Stimulated activated CD4-positive, alpha-beta T cell treated with anti-CD3 and anti-CD28 coated beads, Interleukin-15, amount 100 ng/mL, for 24 hours (primary cell): ENCODE results near the gene BTBD9.
"Not testable (repeated sequence)": the region's sequence is repeated elsewhere in the genome, so short reads cannot be mapped to it uniquely, and the experiment has no call there.

Experiments used
- DNase-seq: peaks from one replicate; pipeline ENCODE4 v3.0.0-alpha.2; 2020

BTBD9 gene

DNA sequence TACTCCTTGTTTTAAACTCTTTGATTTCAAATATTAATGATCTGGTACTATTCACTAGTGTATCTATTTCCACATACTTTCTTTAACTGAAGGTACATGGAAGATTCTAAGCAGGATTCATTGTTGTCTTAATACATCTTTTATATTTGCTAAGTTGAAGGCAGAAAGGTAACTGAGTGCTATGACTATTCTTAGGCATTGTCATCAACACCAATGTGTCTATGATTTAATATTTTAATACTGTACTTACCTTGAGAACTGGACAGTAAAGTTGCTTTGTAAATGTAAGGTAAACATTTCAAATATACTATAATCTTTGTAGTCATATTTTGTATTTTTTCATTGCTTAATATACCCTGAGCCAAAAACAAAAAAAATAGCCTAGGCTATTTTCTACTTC, 8.9 kb upstream of the BTBD9 start:
- DNase-seq, result no peak

DNA sequence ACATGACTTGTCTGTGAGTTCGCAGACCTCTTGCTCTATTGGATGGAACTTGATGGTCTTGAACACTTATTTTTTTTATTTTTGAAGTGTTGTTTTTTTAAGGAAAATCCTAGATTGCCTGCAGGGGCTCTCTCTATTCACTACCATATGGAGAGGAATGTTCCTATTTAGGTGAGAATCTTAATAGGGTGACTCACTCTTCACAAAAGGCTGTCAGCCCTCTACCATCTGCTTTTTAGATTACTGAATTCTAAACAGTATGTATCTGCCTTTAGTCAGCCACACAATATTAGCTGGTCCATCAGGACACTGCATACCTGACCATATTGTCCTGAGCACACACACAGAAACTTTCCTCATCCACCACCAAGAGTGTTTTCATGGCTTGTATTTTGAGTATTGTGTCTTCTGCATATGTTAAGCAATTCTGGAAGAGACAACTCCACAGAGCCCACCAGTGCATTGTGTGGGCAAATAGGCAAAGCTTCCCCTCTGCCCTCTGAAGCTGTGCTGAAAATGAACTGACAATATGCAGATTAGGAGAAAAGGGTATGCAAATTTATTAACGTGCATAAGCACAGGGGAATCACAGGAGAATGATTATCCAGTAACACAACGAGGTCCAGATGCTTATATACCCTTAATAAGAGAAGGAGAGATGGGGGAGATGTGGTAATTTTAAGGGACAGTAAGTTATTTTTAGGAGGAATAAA, 6.6 kb upstream of the BTBD9 start:
- no peak for DNase-seq

DNA sequence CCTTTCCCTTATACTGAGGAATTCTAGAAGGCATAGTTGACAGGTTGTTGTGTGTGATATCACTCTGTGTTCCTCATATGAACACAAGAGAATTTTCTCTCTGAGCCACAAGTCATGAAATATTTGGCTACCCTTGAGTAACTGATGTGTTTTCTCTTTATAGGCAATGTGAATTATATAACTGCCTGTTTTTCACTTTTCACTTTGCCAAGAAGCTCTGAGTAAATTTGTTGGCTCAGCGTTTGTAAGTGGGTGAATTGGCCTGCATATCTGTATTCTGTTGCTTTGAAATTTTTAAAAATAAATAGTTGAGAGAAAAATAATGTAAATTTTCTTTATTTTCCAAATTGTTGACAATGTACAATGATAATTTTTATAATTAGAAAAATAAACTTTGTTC, 5.2 kb upstream of the BTBD9 start:
- DNase-seq, result no peak

DNA sequence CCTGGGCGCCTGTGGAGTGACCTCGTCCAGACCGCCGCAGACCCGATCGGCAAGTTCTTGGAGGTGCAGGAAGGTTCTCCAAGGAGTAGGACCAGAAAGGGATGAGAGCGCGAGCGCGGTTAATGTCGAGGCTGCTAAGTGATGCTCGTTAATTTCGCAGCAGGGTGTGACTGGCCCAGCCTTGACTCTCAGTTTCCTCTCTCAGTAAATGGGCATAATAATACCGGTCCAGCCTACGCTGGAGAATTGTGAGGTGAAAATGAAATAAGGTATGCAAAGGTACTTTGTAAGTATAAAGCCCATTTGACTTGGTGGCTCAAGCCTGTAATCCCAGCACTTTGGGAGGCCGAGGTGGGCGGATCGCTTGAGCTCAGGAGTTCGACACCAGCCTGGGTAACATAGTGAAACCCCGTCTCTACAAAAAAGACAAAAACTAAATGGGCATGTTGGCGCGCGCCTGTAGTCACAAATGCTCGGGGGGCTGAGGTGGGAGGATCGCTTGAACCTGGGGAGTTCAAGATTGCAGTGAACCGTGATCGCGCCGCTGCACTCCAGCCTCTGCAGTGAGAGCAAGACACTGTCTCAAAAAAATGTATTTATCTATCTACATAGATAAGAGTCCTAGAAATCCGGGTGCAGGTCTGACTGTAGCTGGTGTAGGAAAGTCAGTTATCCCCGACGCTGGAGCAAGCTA, 634 bp upstream of the BTBD9 start:
- DNase-seq, result no peak

DNA sequence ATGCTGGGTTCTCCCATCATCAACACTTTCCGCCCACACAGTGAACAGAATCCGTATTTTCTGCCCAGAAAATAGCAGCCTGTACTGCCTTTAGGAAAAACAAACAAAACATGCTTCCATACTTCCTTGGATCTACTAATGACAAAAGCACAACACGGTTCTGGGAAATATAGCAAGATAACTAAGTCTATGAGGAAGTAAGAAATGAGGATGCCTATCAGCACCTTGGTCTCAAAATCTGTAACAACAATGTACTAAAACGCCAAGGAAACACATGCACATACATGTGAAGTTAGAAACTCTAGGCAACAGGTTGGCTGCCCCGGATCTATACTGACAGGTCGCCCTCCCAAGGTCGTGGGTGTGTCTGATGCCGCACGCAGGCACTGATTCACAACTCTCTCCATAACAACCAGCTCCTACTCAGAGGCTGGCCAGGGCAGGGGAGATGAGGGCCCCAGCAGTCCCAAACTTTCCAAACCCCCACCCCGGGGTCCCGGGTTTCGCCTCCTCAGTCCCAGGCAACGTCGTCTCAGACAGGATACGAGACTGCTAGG, 710 bp downstream of the BTBD9 start:
- peak; percentile 72 for DNase-seq

DNA sequence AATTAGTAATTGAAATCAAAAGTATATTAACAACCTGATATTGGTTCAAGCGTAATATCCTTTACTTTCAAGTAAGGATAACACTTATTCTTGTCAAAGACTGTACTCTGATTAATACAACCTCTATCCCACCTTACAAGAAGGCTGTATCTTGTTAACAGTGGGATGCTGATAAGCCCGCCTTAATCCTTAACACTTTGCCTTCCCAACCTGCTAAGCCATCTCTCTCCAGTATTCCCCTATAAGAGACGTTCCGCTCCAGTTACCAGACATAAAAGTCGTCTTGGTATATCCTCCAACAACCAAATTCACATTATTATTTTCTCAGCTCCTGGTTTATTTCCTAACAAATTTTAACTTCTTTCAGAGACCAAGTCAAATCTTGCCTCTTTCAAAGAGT, 2.0 kb downstream of the BTBD9 start:
- no peak for DNase-seq

DNA sequence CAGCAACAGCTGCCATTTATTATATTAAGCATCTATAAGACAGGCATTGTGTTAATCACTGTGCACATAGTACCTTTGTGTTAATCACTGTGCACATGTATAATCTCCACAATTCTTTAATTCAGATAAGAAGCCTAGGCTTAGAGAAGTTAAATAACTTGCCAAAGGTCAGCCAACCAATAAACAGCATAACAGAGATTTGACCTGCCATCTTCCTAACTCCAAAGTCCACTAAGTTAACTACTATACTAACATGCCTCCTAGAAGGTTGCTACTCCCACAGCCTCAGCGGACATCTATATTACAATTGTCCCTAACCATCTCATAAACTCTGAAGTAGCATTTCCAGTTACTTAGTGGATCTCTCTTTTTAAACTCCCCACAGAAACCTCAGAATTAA, 3.7 kb downstream of the BTBD9 start:
- no peak for DNase-seq

DNA sequence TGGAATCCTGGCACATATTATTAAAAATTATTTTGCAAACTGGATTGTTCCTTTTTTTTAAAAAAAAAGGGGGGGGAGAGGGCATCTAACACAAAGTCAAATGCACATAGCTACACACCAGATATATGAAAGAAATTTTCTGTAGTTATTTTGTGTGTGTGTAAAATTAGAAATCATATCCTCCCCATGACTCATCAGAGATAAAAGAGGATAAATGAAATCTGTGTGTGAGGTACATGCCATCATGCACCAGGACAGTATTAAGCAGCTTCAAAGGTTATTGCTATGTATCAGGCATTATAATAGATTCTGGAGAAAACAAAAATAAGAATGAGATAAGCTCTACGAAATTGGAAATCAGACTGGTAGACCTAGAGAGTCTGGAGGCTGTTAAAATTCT, 5.2 kb downstream of the BTBD9 start:
- DNase-seq, result no peak

DNA sequence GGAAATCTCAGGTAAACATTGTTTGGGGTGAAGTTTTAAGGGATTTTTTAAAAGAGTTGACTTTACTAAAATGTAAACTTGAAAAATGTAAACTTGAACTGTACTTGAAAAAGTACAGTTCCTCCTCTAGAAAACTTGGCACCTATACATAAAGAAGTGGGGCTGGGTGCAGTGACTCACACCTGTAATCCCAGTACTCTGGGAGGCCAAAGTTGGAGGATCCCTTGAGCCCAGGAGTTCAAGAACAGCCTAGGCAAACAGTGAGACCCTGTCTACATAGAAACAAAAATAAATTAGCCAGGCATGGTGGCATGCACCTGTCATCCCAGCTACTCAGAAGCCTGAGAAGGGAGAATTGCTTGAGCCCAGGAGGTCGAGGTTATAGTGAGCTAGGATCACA, 7.2 kb downstream of the BTBD9 start:
- no peak for DNase-seq

DNA sequence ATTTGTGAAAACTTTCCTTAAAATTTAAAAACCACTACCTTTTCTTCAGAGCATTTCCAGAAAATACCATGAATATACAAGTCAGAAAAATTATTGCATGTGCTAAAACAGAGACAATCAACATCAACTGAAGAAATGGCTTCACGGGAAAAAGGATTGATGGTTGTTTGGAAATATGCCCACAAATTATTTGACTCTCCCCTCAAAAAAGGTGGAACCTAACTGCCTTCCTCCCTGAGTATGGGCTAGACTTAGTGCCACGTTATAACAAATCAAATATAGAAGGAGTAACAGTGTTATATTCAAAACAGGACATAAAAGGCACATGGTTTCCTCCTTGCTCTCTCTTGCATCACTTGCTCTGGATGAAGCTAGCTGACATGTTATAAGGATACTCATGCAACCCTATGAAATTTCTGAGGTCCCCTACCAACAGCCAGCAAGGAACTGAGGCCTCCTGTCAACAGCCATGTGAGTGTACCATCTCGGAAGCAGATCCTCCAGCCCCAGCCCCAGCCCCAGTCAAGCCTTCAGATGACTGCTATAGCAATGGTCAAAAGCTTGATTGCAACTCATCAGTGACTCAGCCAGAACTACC, 8.4 kb downstream of the BTBD9 start:
- no peak for DNase-seq

DNA sequence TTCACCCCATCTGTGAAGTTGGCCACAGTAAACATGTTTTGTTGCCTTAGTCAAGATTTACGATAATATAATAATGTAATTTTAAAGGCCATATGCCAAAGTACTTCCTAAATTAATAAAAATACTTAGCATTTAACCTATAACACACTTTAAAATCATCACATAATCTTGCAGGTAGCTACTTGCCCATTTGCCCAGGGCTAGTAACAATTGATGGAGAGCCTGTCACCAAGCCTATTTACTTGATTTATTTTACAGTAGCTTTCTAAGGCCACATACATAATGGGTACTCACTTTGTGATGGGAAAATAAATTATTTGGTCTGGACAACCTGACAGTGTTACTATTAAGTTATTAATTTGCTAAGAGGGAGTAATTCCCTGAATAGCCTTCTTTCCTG, 14.5 kb downstream of the BTBD9 start:
- no peak for DNase-seq

DNA sequence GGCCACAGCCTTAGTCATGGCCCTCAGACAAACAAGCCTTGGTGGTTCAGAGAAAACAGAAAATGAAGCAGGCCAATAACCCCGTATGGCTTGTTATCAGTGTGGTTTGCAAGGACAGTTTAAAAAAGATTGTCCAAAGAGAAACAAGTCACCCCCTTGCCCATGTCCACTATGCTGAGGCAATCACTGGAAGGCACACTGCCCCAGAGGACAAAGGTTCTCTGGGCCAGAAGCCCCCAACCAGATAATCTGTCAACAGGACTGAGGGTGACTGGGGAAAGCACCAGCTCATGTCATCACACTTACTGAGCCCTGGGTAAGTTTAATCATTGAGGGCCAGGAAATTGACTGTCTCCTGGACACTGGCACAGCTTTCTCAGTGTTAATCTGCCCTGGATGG, 20.4 kb downstream of the BTBD9 start:
- DNase-seq, result not testable (repeated sequence)

DNA sequence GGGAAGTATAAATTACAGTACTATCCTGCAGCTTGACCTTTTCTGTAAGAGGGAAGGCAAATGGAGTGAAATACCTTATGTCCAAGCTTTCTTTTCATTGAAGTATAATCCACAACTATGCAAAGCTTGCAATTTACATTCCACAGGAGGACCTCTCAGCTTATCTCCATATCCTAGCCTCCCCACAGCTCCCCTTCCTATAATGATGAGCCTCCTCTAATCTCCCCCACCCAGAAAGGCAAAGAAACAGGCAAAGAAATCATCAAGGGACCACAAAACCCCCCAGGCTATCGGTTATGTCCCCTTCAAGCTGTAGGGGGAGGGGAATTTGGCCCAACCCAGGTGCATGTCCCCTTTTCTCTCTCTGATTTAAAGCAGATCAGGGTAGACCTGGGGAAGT, 21.4 kb downstream of the BTBD9 start:
- not testable (repeated sequence) for DNase-seq

DNA sequence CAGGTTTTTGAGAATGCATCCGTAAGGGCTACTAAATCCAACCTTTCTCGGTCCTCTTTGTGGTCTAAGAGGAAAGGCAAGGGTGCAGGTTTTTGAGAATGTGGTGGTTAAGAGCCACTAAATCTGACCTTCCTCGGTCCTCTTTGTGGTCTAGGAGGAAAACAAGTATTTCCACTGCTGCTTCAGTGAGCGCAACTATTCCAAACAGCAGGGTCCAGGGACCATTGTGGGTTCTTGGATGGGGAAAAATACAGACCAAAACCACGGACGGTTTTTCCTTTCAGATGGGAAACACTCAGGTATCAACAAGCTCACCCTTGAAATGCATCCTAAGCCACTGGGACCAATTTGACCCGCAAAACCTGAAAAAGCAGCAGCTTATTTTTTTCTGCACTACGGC, 21.9 kb downstream of the BTBD9 start:
- DNase-seq, result no peak

DNA sequence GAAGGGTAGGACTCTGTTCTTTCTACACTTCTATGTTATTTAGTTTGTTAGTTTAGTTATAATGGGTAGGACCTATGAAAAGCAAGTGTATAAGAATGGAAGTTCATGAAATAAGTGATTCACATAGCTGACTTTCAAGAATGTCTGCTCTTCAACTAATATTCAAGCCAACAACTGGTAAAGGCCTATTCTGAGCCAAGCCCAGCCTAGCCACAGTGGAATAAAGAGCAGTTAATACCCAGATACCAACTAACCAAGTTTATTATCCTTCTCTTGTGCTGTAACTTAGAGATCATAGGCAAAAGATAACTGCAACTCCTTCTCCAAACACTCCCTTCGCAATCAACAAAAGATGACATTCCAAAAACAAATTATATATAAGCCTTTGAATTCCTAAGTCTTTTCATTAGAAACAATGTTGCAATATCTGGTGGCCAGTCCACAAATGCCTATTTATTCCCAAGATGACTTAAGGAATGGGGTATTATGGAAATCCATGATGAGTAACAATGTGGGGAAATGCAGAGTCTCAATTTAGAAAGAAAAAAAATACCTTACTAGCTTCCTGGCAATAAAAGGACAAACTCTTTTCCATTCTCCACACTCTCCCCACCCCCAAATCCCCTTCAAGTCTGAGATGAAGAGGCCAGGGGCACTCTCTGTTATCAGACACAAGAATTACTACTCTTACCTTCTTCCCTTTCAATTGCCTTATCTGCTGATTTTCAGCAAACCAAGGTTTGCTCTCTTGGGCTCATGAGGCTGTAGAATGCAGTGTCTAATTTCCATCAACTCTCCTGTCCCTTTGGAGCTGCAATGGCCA, 27.4 kb downstream of the BTBD9 start:
- DNase-seq, result no peak

DNA sequence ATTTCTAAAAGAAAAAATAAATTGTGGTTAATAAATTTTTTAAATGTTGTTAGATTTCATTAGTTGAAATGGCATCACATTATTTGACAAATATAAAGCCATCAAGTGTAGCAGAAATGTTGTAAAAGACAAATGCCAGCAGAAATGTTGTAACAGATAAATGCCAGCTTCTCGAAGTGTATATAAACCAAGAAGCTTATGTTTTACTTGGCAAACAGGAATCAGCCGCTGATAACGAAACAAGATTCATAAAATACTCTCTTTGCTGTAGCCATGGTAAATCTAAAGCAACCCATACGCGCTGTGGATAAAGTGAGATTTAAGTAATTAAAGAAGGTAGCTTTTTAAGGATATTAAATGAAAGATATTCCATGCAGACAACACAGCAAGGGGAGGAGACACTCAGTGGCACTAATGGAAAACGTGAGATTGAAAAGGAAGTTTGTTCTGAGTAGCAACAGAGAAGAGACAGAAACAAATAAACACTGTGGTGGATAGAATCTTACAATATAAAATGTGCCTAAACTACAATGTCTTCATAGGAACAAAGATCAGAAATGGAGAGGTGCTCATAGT, 29.6 kb downstream of the BTBD9 start:
- DNase-seq, result no peak

DNA sequence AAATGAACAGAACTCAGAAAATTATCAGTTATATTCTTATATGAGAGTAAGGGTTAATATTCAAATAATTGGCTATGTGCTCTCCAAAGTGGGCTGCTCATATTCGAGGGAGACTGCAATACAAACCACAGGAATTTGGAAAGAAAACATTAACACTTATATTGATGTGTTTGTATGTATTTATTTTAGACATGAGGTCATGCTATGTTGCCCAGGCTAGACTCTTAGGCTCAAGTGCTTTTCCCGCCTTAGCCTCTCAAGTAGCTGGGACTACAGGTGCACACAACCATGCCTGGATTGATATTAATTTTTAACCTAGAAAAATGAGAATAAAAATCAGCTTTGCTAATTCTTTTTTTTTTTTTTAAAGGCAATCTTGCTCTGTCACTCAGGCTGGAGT, 35.0 kb downstream of the BTBD9 start:
- no peak for DNase-seq

DNA sequence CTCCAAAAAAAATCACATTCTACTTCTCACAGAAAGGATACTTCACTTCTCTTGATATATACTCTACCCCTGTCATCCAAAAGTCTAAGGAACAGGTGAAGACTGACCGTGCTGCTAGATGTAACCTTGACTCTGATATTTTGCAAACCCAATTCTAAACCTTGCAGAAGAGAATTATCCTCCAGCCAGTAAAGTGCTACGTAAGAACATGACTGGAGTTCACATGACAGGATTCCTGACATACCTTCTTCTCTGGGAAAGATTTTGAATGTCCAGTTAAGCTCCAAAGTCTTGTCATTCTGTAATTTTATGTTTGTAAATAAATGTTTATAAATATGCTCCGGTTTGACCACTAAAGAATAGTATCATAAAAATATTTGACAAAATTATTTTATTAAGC, 35.8 kb downstream of the BTBD9 start:
- no peak for DNase-seq

DNA sequence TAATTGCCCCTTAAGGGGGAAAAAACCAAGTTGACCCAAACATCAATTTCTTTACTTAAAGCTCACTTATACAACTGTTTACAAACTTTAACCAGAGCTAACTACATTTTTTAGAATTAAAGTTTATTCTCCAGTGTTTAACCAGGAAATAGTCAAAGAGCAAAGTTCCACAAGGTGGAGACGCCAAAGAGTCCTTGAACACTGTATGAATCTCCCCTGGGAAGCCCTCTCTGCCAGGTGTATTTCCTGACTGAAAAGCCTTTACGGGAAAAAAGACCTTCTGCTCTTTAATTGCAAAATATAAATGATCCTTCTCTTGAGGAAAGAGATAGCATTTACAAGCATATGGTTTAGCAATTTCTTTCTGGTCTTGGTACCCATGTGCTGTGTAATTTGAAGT, 36.2 kb downstream of the BTBD9 start:
- DNase-seq, result no peak

DNA sequence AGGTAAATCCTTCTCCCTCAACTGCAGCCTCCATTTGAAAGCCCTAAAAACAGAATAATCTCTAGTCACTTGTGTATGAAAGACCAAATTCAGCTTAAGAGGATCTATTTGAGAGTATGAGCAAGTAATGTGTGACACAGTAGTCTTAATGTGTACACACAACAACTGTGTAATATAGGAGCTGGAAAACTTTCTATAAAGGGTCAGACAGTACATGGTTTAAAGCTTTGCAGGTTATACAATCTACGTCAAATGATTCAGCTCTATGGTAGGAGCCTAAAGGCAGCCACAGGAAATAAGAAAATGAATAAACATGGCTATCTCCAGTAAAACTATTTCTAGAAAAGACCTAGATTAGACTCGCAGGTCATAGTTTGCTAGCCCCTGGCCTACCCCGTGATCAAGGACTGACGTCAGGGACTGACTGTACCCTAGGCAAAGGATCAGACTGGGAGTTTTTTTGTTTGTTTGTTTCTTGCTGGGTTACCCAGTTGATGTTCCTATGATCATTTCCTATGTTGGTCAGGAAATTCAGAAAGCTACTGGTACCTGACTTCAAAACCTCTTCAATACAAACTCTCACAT, 39.7 kb downstream of the BTBD9 start:
- no peak for DNase-seq

DNA sequence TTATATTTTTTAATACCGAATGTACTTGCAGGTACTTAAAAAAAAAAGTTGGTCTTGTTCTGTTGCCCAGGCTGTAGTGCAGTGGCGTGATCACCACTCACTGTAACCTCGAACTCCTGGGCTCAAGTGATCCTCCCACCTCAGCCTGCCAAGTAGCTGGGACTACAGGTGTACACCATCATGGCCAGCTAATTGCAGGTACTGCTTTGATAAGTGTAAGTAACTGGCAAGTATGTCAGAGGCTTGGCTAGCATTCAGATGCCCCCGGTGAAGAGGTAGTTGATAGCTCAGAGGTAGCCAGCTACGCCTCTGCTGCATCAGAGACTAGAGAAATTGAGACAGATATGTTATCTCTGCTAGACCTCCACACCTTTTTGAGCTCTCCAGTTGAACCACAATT, 40.5 kb downstream of the BTBD9 start:
- DNase-seq, result no peak

DNA sequence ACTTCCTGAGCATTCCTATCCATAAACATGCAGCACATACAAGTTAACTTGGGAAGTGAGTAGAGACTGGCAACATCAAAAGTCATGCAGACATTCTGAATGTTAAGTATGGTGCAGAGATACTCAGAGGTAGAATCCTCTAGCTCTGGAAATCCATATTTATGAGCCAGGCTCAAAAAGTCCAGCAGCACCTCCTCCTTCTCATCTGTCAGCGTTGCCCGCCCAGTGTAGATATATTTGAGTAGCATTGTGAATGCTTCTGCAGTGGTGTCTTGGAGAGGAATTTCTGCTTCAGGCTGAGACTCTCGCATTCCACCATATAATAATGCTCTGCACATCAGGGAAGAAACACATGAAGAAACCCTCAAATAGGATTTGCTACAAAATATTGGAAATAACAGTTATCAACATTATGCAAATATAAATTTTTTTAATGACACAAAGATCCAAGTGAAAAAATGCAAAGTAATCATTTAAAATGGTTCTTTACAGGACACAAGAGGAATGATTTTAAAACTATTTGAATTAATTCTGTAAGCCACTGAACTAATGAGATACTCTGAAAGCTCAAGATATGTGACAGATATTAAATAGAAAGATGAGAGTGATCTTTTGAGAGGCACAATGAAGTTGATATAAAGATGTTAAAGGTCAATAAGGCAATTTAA, 45.6 kb downstream of the BTBD9 start:
- DNase-seq, result no peak
